A549 (cell line): ENCODE measurements around the gene CASK.

Experiments
- BCL3 ChIP-seq: fragments of >200 bp; sonication (Bioruptor Twin); formaldehyde crosslinking; IDR thresholded peaks from 3 replicates; pipeline ENCODE4 v1.6.1; 2016
- CEBPB ChIP-seq, 2 experiments: fragments of >200 bp in 1 of 2; sonication (Bioruptor Twin) in 1 of 2; formaldehyde crosslinking in 1 of 2; IDR thresholded peaks; 2 replicates each; pipeline ENCODE4 v1.6.1; 2012 to 2016
- CHD2 ChIP-seq: fragments of 150-350 bp; IDR thresholded peaks from 2 replicates; pipeline ENCODE4 v1.6.1; 2014; ENCODE audit warnings: low read length; ENCODE audit not compliant: partially characterized antibody
- CTCF ChIP-seq: fragments of >200 bp; sonication (Bioruptor Twin); formaldehyde crosslinking; IDR thresholded peaks from 3 replicates; pipeline ENCODE4 v1.5.1; 2016
- EP300 ChIP-seq, 2 experiments: fragments of >200 bp; sonication (Bioruptor Twin); formaldehyde crosslinking; IDR thresholded peaks; 2 replicates in 1 of 2; 3 replicates in 1 of 2; pipeline ENCODE4 v1.6.1; 2016 to 2017
- HDAC2 ChIP-seq: fragments of 200-600 bp; sonication (generic); IDR thresholded peaks from 2 replicates; pipeline ENCODE4 v1.6.1; 2016
- HOXA7 ChIP-seq: fragments of 250-450 bp; sonication (Bioruptor Pico); IDR thresholded peaks from 2 replicates; pipeline ENCODE4 v1.5.0; 2020; ENCODE audit warnings: mild to moderate bottlenecking, moderate library complexity
- PHF8 ChIP-seq: fragments of 200-600 bp; sonication (generic); IDR thresholded peaks from 2 replicates; pipeline ENCODE4 v1.6.1; 2016; ENCODE audit warnings: low read depth, mild to moderate bottlenecking, antibody characterized with exemption, moderate library complexity, borderline replicate concordance
- POLR2A ChIP-seq: IDR thresholded peaks from 2 replicates; pipeline ENCODE4 v1.6.1; 2012; ENCODE audit warnings: mild to moderate bottlenecking, low read length
- RAD21 ChIP-seq, 2 experiments: fragments of >200 bp in 1 of 2; sonication (Bioruptor Twin) in 1 of 2; formaldehyde crosslinking in 1 of 2; IDR thresholded peaks in 1 of 2; conservative IDR thresholded peaks in 1 of 2; 2 replicates in 1 of 2; 3 replicates in 1 of 2; pipeline ENCODE4 v1.6.1; 2012 to 2018; ENCODE audit warnings: inconsistent platforms in 1 of 2
- RARB ChIP-seq: fragments of 250-450 bp; sonication (Bioruptor Pico); IDR thresholded peaks from 2 replicates; pipeline ENCODE4 v1.8.0; 2021; ENCODE audit warnings: mild to moderate bottlenecking, moderate library complexity
- RCOR1 ChIP-seq: fragments of 150-350 bp; IDR thresholded peaks from 2 replicates; pipeline ENCODE4 v1.6.1; 2014; ENCODE audit warnings: antibody characterized with exemption, low read length, low read depth
- TF ChIP-seq, protein P1 (sequence below): fragments of 200-600 bp; sonication (generic); IDR thresholded peaks from 2 replicates; pipeline ENCODE4 v1.6.1; 2016; ENCODE audit warnings: antibody characterized with exemption, mild to moderate bottlenecking, moderate library complexity

DNA sequence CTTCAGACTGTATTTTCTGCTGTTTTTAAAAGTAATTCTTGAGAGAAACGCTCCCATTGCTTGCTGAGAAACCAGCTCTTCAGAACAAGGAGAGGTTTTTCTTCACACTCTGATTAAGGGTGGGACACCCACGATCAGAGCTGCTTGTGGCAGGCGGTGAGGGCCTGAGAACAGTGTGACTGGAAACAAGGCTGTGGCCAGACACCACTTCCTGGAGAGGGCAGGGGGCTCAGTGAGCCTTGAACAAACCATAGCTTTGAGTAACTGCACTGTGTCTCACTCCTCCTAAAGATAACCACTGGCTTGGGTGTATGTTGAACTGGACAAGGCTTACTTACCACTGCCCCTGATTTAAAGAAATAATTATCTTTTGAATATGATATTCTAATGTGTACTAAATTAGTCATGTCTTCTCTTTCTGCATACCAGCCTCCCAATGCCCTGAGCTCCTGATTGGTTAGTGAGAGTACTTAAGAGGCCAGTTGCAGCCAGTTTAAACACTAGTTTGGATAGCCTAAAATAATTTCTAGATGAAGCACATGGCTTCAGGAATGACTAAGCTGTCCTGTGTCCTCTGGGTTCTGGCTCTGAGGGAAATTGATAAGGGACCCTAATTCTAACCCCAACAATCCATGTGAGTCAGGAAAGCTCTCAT lies 203.1 kb downstream of the CASK start:
- TF ChIP-seq EP300 (IDR thresholded peaks at IDR 0.05), result no peak
- TF ChIP-seq BCL3, result no peak
- TF ChIP-seq RARB (CRISPR knock-in tag), result no peak
- TF ChIP-seq PHF8, result no peak
- TF ChIP-seq CTCF, result no peak
- no peak for TF ChIP-seq HDAC2
- no peak for TF ChIP-seq CEBPB (IDR thresholded peaks at IDR 0.05)
- TF ChIP-seq CHD2, result no peak
- TF ChIP-seq RCOR1, result no peak
- no peak for TF ChIP-seq POLR2A
- no peak for TF ChIP-seq HOXA7 (CRISPR knock-in tag)
- TF ChIP-seq, protein P1, sequence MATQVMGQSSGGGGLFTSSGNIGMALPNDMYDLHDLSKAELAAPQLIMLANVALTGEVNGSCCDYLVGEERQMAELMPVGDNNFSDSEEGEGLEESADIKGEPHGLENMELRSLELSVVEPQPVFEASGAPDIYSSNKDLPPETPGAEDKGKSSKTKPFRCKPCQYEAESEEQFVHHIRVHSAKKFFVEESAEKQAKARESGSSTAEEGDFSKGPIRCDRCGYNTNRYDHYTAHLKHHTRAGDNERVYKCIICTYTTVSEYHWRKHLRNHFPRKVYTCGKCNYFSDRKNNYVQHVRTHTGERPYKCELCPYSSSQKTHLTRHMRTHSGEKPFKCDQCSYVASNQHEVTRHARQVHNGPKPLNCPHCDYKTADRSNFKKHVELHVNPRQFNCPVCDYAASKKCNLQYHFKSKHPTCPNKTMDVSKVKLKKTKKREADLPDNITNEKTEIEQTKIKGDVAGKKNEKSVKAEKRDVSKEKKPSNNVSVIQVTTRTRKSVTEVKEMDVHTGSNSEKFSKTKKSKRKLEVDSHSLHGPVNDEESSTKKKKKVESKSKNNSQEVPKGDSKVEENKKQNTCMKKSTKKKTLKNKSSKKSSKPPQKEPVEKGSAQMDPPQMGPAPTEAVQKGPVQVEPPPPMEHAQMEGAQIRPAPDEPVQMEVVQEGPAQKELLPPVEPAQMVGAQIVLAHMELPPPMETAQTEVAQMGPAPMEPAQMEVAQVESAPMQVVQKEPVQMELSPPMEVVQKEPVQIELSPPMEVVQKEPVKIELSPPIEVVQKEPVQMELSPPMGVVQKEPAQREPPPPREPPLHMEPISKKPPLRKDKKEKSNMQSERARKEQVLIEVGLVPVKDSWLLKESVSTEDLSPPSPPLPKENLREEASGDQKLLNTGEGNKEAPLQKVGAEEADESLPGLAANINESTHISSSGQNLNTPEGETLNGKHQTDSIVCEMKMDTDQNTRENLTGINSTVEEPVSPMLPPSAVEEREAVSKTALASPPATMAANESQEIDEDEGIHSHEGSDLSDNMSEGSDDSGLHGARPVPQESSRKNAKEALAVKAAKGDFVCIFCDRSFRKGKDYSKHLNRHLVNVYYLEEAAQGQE, result no peak
- TF ChIP-seq RAD21 (conservative IDR thresholded peaks at IDR 0.05 in 1 of 2, IDR thresholded peaks at IDR 0.05 in 1 of 2), result no peak
